HPDE6-E6E7 (cell line): ENCODE data around the gene ZSCAN4.

ENCODE experiments used
- DNase-seq: peaks from one replicate; pipeline ENCODE4 v3.0.0; 2011; ENCODE audit warnings: missing footprints; ENCODE audit errors: extremely low spot score

The ZSCAN4 gene

DNA sequence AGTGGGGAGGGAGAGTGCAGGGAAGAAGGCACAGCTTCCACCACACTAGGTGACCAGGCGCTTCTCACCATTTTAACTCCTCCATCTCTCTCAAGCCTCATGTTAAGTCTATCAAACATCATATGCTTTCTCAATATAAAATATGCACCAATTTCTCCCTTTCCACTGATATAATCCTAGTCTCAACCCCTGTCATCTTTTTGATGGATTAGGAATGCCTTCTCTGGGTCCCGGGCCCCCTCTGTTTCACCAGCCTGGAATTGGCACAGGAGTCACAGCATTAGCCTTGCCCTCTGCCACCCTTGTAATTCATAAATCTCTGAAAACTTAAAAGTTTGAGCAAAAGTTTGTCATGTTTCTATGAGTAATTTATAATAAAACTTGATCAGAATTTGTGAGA is at the start of gene ZSCAN4:
TSS of gene ZSCAN4 (plus strand) at position 301 of the 400 bp plus-strand sequence. CDS start 7,211 bp downstream, outside the sequence.
- no peak for DNase-seq

DNA sequence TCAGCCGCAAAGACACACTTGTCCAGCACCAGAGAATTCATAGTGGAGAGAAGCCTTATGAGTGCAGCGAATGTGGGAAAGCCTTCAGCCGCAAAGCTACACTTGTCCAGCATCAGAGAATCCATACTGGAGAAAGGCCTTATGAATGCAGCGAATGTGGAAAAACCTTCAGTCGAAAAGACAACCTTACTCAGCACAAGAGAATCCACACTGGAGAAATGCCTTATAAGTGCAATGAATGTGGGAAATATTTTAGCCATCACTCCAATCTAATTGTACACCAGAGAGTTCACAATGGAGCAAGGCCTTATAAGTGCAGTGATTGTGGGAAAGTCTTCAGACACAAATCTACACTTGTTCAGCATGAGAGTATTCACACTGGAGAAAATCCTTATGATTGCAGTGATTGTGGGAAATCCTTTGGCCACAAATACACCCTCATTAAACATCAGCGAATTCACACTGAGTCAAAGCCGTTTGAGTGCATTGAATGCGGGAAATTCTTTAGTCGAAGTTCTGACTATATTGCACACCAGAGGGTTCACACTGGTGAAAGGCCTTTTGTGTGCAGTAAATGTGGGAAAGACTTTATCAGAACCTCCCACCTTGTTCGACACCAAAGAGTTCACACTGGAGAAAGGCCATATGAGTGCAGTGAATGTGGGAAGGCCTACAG is 47.9 kb upstream of the ZSCAN4 start:
- no peak for DNase-seq

DNA sequence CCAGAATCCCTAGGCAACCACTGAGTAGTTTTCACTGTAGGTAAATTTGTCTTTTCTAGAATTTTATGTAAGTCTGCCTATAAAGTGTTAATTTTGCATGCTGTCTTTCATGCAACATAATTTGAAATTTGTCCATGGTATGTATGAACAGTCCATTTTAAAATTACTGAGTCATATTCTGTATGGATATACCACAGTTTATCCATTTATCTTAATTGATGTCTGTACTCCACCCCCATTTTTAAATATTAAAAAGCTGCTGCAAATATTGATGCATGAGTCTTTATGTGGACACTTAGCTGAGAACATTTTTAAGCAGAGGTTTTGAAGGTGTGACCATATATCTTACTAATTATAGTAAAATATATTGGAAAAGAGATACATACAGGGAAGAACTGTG is 45.6 kb upstream of the ZSCAN4 start:
- no peak for DNase-seq

- DNase-seq: peak; percentile 93
Measured at GRCh38 chr19:57632987-57633831, 35.5 kb upstream of the ZSCAN4 start, which contains the start of gene ZNF211. ZNF211 (plus strand) TSS chr19:57633168; CDS start chr19:57633347, 179 bp downstream.

DNA sequence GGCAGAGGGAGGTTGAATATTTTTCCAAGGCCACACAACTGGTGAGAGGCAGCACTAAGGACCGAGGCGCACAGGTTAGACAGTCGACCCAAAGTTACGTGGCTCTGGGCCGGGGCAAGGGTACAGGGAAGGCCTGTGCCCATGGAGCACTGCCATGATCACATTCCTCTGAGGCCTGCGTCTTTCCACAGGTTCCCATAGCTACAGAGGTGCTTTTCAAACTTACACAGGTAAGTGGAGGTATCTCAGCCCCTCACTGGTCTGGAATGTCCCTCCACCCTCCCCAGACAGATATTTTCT is 35.0 kb upstream of the ZSCAN4 start:
- DNase-seq: no peak

GRCh38 chr19:57637379-57637778 is 31.4 kb upstream of the ZSCAN4 start:
- no peak for DNase-seq

GRCh38 chr19:57641715-57642234 is 27.0 kb upstream of the ZSCAN4 start:
- no peak for DNase-seq

- DNase-seq: peak; percentile 25
Measured at GRCh38 chr19:57642396-57643046, 26.2 kb upstream of the ZSCAN4 start.

- no peak for DNase-seq
Measured at GRCh38 chr19:57643734-57644133, 25.0 kb upstream of the ZSCAN4 start.

DNA sequence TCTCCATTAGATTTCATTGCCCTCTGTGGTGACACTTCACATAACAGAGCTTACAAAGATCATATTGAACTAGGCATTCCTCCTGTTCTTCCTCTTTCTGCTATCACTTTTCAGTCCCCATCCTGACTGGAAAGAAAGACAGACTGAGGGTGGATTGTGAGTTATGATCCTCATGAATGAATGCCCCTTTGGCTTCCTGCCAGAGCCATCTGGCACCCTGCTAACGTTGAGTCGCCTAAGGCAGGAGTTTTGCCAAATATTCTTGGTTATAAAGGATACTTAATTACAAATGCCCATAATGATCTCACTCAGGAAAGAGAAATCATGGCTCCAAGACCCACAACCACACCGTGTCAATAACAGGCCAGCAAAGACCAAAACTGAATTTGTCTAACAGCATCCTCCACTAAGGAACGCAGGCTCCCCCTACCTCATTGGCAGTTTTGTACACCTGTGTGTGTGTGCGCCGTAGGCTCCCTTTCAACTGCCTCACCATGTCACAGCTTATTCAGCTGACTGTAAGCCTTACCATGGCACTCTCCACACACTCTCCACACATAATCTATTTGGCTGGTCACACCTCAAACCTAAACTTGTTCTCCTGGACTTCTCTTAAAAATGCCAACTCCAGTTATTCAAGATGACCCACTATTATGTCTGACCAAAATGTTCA is 20.3 kb upstream of the ZSCAN4 start:
- DNase-seq: no peak

DNA sequence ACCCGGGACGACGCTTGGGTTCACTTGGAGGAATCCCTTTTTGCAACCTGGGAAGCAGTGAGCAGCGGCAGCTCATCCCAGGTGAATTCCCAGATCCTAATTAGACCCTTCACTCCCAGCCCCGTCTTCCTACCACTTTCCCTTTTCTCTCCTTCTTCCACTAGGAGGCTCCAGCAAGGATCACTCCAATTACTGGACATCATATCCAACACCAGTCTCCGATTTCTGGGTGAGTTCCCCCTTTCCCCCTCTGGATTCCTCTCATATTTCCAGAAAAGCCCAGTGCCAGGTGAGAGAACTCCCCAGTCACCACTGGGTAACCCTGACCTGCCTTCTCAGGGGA is 17.1 kb upstream of the ZSCAN4 start:
- DNase-seq: no peak

DNA sequence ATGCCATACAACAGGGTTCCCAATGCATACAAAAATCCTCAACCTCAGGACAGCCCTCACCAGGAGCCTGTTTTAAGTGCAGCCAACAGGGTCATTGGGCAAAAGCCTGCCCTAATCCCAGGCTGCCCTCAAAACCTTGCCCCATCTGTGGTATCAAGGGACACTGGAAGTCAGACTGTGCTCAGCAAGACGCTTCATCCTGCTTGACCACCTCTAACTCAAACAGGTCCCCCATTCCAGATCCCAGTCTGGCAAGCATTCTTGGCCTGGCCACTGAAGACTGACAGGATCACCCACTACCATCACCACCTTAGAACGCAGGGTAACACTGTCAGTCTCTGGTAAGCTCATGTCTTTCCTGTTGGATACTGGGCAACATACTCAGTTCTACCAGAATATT is 15.0 kb upstream of the ZSCAN4 start:
- no peak for DNase-seq

GRCh38 chr19:57655443-57655842 is 13.3 kb upstream of the ZSCAN4 start:
- no peak for DNase-seq

DNA sequence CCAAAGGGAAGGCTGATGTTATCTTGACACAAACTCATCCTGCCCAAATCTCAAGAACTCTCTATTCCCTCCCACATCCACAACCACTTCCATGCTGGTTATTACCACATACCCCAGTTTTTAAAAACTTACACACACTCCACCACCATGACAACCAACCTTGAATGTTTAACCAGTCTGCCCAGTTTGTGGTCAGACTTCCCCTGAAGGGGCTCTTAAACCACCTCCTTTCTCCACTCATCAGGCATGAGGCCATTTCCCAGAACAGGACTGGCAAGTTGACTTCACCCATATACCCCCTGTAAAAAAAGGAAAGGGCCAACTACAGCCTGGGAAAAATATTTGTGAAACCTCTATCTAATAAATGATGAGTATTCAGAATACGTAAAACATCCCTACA is 12.4 kb upstream of the ZSCAN4 start:
- no peak for DNase-seq

DNA sequence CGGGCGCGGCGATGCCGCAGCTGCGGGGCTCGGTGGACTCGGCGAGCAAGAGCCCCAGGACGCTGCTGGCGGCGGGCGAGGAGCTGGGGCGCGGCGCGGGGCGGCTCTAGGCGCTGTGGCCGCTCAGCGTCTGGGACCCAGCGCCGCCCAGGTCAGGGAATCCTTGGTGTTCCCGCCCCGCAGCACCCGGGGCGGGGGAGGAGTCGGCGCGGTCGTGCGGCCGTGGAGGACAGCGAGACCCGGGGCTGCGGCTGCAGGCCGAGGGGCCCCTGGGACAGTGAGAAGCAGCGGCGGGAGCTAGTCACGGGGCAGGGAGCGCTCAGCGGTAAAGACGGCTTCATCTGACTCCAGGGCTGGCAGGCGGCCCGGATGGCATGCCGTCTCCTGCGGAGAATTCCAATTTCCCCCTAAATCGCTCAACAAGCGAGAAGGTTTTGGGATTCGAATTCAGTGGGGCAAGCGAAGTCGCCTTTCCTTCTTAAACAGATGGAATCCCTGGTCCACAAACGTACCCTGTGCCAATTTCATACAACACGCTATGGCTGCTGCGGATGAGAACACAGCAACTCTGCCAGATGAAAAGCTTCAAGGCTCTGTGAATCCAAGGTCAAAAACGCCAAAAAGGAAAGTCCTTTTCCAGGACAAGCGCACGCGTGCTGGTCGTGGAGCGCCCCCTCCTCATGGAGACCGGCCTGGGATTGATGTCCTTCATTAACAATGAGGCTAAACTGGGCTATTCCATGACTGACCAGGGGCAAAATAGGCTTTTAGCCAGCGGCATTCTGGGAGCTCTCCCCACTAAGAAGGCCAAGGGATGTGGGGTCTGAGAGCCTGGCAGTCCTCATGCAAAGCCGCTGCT is 4.2 kb upstream of the ZSCAN4 start:
- DNase-seq: peak; percentile 29

DNA sequence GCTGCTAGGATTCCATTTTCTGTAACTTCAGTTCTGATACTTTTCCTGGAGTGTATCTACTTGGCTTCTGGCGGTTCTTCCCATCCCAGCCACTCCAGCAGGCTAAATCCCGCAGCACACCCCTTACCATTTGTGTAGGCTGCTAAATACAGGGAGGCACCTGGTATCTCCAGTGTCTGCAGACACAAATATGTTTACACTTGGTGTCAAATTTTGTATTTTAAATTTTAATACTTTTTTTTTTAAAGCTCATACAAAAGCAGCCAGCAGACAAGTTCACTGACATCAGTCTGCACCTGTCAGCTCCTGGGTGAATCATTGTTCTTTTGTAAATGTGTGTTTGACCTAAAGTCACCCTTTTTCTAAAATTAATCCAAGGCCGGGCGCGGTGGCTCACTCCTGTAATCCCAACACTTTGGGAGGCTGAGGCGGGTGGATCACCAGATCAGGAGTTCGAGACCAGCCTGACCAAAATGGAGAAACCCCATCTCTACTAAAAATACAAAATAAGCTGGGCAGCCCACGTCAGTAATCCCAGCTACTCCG is 3.4 kb upstream of the ZSCAN4 start:
- no peak for DNase-seq

- DNase-seq: no peak
Measured at GRCh38 chr19:57667228-57667627, 1.5 kb upstream of the ZSCAN4 start.

- no peak for DNase-seq
Measured at GRCh38 chr19:57671124-57671895, 2.6 kb downstream of the ZSCAN4 start.

- DNase-seq: no peak
Measured at GRCh38 chr19:57672466-57672865, 3.7 kb downstream of the ZSCAN4 start.

DNA sequence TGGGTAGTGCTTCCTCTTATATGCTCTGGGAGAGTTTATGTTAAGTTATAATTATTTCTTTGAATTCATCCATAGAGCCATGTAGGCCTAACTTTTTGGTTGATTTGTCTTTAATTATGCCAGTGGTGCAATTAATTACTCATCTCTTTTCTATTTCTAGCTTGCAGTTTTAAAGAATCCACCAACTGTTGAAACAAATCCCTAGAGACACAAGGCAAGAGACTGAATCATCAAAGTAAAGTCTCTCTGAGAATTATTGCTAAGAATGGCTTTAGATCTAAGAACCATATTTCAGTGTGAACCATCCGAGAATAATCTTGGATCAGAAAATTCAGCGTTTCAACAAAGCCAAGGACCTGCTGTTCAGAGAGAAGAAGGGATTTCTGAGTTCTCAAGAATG is 7.1 kb downstream of the ZSCAN4 start:
- DNase-seq: no peak
